Smooth muscle cell (in vitro differentiated cells): ENCODE measurements around the gene DNAJC17. TPM values are rescaled to one million over a fixed set of nuclear protein-coding genes. Genes with fewer than 3 reads are reported as not detected.
A peak's percentile ranks its signal among the peaks of the same experiment; 100 is the strongest.

Experiments used
- DNase-seq: peaks from one replicate; lab custom pipeline; 2025; ENCODE audit not compliant: unreplicated experiment; lab: John Stamatoyannopoulos, UW
- H2AFZ ChIP-seq: fragments of 200-600 bp; sonication (generic); 2 replicates; pipeline ENCODE4 v1.6.0; 2016; ENCODE audit warnings: antibody characterized with exemption, low read depth, mild to moderate bottlenecking
- H3F3A ChIP-seq: fragments of 200-600 bp; sonication (generic); 2 replicates; pipeline ENCODE4 v1.6.0; 2017; ENCODE audit warnings: antibody characterized with exemption, low read depth
- H3K27ac ChIP-seq: fragments of 200-600 bp; sonication (generic); 2 replicates; pipeline ENCODE4 v1.5.1; 2016; ENCODE audit warnings: low read depth, mild to moderate bottlenecking
- H3K27me3 ChIP-seq: fragments of 200-600 bp; sonication (generic); 2 replicates; pipeline ENCODE4 v1.6.1; 2016; ENCODE audit warnings: low read depth, mild to moderate bottlenecking
- H3K36me3 ChIP-seq: fragments of 200-600 bp; sonication (generic); 2 replicates; pipeline ENCODE4 v1.5.1; 2016; ENCODE audit warnings: low read depth
- H3K4me1 ChIP-seq: fragments of 200-600 bp; sonication (generic); 2 replicates; pipeline ENCODE4 v1.5.1; 2016; ENCODE audit warnings: low read depth
- H3K4me2 ChIP-seq: fragments of 200-600 bp; sonication (generic); 2 replicates; pipeline ENCODE4 v1.6.0; 2016; ENCODE audit warnings: mild to moderate bottlenecking
- H3K4me3 ChIP-seq: fragments of 200-600 bp; sonication (generic); 2 replicates; pipeline ENCODE4 v1.5.1; 2016; ENCODE audit warnings: mild to moderate bottlenecking
- H3K79me2 ChIP-seq: fragments of 200-600 bp; sonication (generic); 2 replicates; pipeline ENCODE4 v1.6.0; 2016; ENCODE audit warnings: low read depth, mild to moderate bottlenecking
- H3K9ac ChIP-seq: fragments of 200-600 bp; sonication (generic); 2 replicates; pipeline ENCODE4 v1.6.0; 2016; ENCODE audit warnings: low read depth
- H3K9me3 ChIP-seq: fragments of 200-600 bp; sonication (generic); replicated peaks from 2 replicates; pipeline ENCODE4 v1.5.1; 2016; ENCODE audit warnings: low read depth
- H4K20me1 ChIP-seq: fragments of 200-600 bp; sonication (generic); 2 replicates; pipeline ENCODE4 v1.6.0; 2016; ENCODE audit warnings: low read depth
- CTCF ChIP-seq: fragments of 200-600 bp; sonication (generic); IDR thresholded peaks from 2 replicates; pipeline ENCODE4 v1.5.1; 2017; ENCODE audit warnings: borderline replicate concordance, mild to moderate bottlenecking, antibody characterized with exemption; ENCODE audit not compliant: insufficient read depth, poor library complexity, severe bottlenecking
- WGBS: methylation state at CpG from one replicate; pipeline ENCODE4 v1.1.7; 2016; ENCODE audit warnings: low lambda C conversion rate; 5-methylcytosine and 5-hydroxymethylcytosine counted together
- polyA plus RNA-seq: library from polyadenylated mRNA; unstranded; fragments of >200 nt; fragmentation: Nextera tagmentation; extraction: Ambion mirVana; gene quantifications from 2 replicates; pipeline ENCODE4 v1.2.1, GENCODE V29; 2016
- total RNA-seq: library from RNA; depleted of rRNA; stranded (reverse); fragments of >200 nt; gene quantifications from 2 replicates; pipeline ENCODE4 v1.2.3, GENCODE V29; 2014

The DNAJC17 gene
- total and polyA plus RNA-seq, 2 experiments from 2014 or later, result 25.0 to 33.6 TPM

- H3K27ac ChIP-seq, result no peak overlapping the region
Measured at GRCh38 chr15:40746916-40747418, 60.3 kb downstream of the DNAJC17 start.

GRCh38 chr15:40744815-40745152, 62.5 kb downstream of the DNAJC17 start:
- Histone ChIP-seq H3K79me2 (no peaks in the 10 kb centered on the region), H2AFZ (no peak overlapping the region), H3K4me3 (no peak overlapping the region), H3K9me3 (no peaks in the 10 kb centered on the region), H4K20me1 (no peaks in the 10 kb centered on the region), H3K36me3 (no peaks in the 10 kb centered on the region), H3K27ac (peak overlapping the region; percentile 71), H3K27me3 (no peaks in the 10 kb centered on the region), H3K4me2 (no peak overlapping the region), H3F3A (no peaks in the 10 kb centered on the region), H3K9ac (peak overlapping the region; percentile 55), H3K4me1 (no peaks in the 10 kb centered on the region)
- no peak for TF ChIP-seq CTCF
- DNase-seq, result no peak
- WGBS, result 75% methylated on average over 5 of the region's 5 CpGs

More at GRCh38 chr15:40746916-40747418, 60.3 kb downstream of the DNAJC17 start:
- Histone ChIP-seq H2AFZ (no peak overlapping the region), H3K79me2 (peaks cover 7% of the 10 kb centered on the region), H4K20me1 (no peaks in the 10 kb centered on the region), H3K4me1 (no peaks in the 10 kb centered on the region), H3K4me2 (no peak overlapping the region), H3K9ac (no peak overlapping the region), H3K36me3 (peaks cover 7% of the 10 kb centered on the region), H3K4me3 (no peak overlapping the region), H3K9me3 (no peaks in the 10 kb centered on the region), H3K27me3 (no peaks in the 10 kb centered on the region), H3F3A (no peaks in the 10 kb centered on the region)
- TF ChIP-seq CTCF, result no peak
- 64% methylated on average over 3 of the region's 3 CpGs for WGBS
- no peak for DNase-seq

- H3K4me2 ChIP-seq, result no peak overlapping the region
- no peaks in the 10 kb centered on the region for H3F3A ChIP-seq
- peak overlapping the region; percentile 55 for H3K9ac ChIP-seq
- H3K4me3 ChIP-seq, result no peak overlapping the region
- H3K4me1 ChIP-seq, result no peaks in the 10 kb centered on the region
- no peak for TF ChIP-seq CTCF
- H3K27ac ChIP-seq, result peak overlapping the region; percentile 71
- no peaks in the 10 kb centered on the region for H3K9me3 ChIP-seq
- no peak overlapping the region for H2AFZ ChIP-seq
- no peaks in the 10 kb centered on the region for H3K36me3 ChIP-seq
- DNase-seq, result no peak
- no peaks in the 10 kb centered on the region for H3K27me3 ChIP-seq
- no peaks in the 10 kb centered on the region for H3K79me2 ChIP-seq
- H4K20me1 ChIP-seq, result no peaks in the 10 kb centered on the region
- 64% methylated on average over 12 of the region's 12 CpGs for WGBS
Measured at GRCh38 chr15:40743921-40744814, 63.1 kb downstream of the DNAJC17 start.

- TF ChIP-seq CTCF, result no peak
- peak overlapping the region; percentile 71 for H3K27ac ChIP-seq
- H3K79me2 ChIP-seq, result no peaks in the 10 kb centered on the region
- H3K4me2 ChIP-seq, result no peak overlapping the region
- H3K9ac ChIP-seq, result peak overlapping the region; percentile 47
- no peak for DNase-seq
- no peaks in the 10 kb centered on the region for H3K4me1 ChIP-seq
- no peaks in the 10 kb centered on the region for H3F3A ChIP-seq
- no peak overlapping the region for H3K4me3 ChIP-seq
- 76% methylated on average over 2 of the region's 2 CpGs for WGBS
- no peaks in the 10 kb centered on the region for H3K36me3 ChIP-seq
- no peaks in the 10 kb centered on the region for H3K9me3 ChIP-seq
- H4K20me1 ChIP-seq, result no peaks in the 10 kb centered on the region
- no peaks in the 10 kb centered on the region for H3K27me3 ChIP-seq
- H2AFZ ChIP-seq, result no peak overlapping the region
Measured at GRCh38 chr15:40743485-40743901, 63.8 kb downstream of the DNAJC17 start.
